ENCODE measurements around the gene IRF9. TPM values are rescaled to one million over a fixed set of nuclear protein-coding genes. Genes with fewer than 3 reads are reported as not detected.

The IRF9 gene
- total and polyA plus RNA-seq, 2 of the 13 experiments (the other 11 are each of a cell fraction or from before 2014, with no cell fraction given) = 14.9 to 49.7 TPM

DNA sequence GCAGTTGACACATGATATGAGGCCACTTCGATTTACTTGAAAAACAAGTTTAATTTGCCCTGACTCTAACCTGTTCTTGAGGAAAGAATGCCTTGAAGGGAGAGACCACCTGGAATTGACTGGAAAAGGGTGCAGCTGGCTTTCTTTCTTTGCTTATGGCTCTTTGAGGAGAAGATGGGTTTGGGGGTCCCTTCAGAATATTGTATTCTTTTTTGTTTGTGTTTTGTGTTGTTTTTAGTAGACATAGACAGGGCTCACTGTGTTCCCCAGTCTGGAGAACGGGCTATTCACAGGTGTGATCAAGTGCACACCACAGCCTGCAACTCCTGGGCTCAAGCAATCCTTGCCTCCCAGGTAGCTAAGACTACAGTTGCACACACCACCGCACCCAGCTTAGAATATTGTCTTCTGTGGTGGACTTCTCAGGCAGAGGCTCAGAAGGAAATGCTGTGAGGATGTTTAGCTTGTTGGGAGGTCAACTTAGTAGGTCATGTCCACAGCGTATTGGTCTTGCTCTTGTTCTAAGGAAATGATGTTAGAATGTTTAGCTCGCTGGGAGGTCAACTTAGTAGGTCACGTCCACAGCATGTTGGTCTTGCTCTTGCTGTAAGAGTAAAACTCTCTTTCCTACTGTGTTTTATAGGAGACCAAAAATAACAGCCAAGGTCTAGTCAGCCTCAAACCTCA is 44.8 kb upstream of the IRF9 start (continued):
- TF ChIP-seq ZFP36L2 (CRISPR knock-in tag; IDR thresholded peaks at IDR 0.05) (no peak), ZBTB42 (CRISPR knock-in tag; IDR thresholded peaks at IDR 0.05) (no peak), SP5 (CRISPR knock-in tag; IDR thresholded peaks at IDR 0.05; ENCODE audit: borderline replicate concordance, low read depth) (no peak), SAP130 (CRISPR knock-in tag; IDR thresholded peaks at IDR 0.05; ENCODE audit: low read depth) (peak; percentile 44), RXRA (CRISPR knock-in tag; IDR thresholded peaks at IDR 0.05) (no peak), ETV6 (CRISPR knock-in tag; conservative IDR thresholded peaks at IDR 0.05) (no peak), YY1 (IDR thresholded peaks at IDR 0.05; ENCODE audit: insufficient read depth, insufficient replicate concordance, low read depth, low read length) (no peak), MED8 (CRISPR knock-in tag; IDR thresholded peaks at IDR 0.05; ENCODE audit: insufficient replicate concordance) (no peak), PRPF4 (IDR thresholded peaks at IDR 0.05; ENCODE audit: low read depth, low read length, poor library complexity, severe bottlenecking) (no peak), DNMT3B (CRISPR knock-in tag; conservative IDR thresholded peaks at IDR 0.05) (no peak), NONO (IDR thresholded peaks at IDR 0.05) (no peak), NONO (CRISPR knock-in tag; conservative IDR thresholded peaks at IDR 0.05) (no peak), ZNF430 (CRISPR knock-in tag; IDR thresholded peaks at IDR 0.05) (peak; percentile 61; the same call in 1 of the 2 replicates), ZFAT (CRISPR knock-in tag; conservative IDR thresholded peaks at IDR 0.05) (no peak), ZNF749 (CRISPR knock-in tag; IDR thresholded peaks at IDR 0.05; ENCODE audit: borderline replicate concordance) (0 out of 2 replicates have a peak, but pooled peaks have one; percentile 18), ZNF124 (CRISPR knock-in tag; IDR thresholded peaks at IDR 0.05) (no peak), HES4 (CRISPR knock-in tag; IDR thresholded peaks at IDR 0.05; ENCODE audit: borderline replicate concordance) (no peak)
- TF ChIP-seq, protein P1, sequence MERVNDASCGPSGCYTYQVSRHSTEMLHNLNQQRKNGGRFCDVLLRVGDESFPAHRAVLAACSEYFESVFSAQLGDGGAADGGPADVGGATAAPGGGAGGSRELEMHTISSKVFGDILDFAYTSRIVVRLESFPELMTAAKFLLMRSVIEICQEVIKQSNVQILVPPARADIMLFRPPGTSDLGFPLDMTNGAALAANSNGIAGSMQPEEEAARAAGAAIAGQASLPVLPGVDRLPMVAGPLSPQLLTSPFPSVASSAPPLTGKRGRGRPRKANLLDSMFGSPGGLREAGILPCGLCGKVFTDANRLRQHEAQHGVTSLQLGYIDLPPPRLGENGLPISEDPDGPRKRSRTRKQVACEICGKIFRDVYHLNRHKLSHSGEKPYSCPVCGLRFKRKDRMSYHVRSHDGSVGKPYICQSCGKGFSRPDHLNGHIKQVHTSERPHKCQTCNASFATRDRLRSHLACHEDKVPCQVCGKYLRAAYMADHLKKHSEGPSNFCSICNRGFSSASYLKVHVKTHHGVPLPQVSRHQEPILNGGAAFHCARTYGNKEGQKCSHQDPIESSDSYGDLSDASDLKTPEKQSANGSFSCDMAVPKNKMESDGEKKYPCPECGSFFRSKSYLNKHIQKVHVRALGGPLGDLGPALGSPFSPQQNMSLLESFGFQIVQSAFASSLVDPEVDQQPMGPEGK (CRISPR knock-in tag; IDR thresholded peaks at IDR 0.05) = no peak
- TF ChIP-seq, protein P2, sequence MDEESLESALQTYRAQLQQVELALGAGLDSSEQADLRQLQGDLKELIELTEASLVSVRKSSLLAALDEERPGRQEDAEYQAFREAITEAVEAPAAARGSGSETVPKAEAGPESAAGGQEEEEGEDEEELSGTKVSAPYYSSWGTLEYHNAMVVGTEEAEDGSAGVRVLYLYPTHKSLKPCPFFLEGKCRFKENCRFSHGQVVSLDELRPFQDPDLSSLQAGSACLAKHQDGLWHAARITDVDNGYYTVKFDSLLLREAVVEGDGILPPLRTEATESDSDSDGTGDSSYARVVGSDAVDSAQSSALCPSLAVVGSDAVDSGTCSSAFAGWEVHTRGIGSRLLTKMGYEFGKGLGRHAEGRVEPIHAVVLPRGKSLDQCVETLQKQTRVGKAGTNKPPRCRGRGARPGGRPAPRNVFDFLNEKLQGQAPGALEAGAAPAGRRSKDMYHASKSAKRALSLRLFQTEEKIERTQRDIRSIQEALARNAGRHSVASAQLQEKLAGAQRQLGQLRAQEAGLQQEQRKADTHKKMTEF (CRISPR knock-in tag; IDR thresholded peaks at IDR 0.05) = no peak
- TF ChIP-seq, protein P3, sequence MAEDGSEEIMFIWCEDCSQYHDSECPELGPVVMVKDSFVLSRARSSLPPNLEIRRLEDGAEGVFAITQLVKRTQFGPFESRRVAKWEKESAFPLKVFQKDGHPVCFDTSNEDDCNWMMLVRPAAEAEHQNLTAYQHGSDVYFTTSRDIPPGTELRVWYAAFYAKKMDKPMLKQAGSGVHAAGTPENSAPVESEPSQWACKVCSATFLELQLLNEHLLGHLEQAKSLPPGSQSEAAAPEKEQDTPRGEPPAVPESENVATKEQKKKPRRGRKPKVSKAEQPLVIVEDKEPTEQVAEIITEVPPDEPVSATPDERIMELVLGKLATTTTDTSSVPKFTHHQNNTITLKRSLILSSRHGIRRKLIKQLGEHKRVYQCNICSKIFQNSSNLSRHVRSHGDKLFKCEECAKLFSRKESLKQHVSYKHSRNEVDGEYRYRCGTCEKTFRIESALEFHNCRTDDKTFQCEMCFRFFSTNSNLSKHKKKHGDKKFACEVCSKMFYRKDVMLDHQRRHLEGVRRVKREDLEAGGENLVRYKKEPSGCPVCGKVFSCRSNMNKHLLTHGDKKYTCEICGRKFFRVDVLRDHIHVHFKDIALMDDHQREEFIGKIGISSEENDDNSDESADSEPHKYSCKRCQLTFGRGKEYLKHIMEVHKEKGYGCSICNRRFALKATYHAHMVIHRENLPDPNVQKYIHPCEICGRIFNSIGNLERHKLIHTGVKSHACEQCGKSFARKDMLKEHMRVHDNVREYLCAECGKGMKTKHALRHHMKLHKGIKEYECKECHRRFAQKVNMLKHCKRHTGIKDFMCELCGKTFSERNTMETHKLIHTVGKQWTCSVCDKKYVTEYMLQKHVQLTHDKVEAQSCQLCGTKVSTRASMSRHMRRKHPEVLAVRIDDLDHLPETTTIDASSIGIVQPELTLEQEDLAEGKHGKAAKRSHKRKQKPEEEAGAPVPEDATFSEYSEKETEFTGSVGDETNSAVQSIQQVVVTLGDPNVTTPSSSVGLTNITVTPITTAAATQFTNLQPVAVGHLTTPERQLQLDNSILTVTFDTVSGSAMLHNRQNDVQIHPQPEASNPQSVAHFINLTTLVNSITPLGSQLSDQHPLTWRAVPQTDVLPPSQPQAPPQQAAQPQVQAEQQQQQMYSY (CRISPR knock-in tag; IDR thresholded peaks at IDR 0.05) = no peak
- TF ChIP-seq, protein P4, sequence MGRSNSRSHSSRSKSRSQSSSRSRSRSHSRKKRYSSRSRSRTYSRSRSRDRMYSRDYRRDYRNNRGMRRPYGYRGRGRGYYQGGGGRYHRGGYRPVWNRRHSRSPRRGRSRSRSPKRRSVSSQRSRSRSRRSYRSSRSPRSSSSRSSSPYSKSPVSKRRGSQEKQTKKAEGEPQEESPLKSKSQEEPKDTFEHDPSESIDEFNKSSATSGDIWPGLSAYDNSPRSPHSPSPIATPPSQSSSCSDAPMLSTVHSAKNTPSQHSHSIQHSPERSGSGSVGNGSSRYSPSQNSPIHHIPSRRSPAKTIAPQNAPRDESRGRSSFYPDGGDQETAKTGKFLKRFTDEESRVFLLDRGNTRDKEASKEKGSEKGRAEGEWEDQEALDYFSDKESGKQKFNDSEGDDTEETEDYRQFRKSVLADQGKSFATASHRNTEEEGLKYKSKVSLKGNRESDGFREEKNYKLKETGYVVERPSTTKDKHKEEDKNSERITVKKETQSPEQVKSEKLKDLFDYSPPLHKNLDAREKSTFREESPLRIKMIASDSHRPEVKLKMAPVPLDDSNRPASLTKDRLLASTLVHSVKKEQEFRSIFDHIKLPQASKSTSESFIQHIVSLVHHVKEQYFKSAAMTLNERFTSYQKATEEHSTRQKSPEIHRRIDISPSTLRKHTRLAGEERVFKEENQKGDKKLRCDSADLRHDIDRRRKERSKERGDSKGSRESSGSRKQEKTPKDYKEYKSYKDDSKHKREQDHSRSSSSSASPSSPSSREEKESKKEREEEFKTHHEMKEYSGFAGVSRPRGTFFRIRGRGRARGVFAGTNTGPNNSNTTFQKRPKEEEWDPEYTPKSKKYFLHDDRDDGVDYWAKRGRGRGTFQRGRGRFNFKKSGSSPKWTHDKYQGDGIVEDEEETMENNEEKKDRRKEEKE (IDR thresholded peaks at IDR 0.05) = no peak

All from HepG2 (cell line).